HepG2 (cell line): ENCODE data around the gene PFN1. TPM values are rescaled to one million over a fixed set of nuclear protein-coding genes. Genes with fewer than 3 reads are reported as not detected.
A peak's percentile ranks its signal among the peaks of the same experiment; 100 is the strongest.

Experiments
- BHLHE40 ChIP-seq: IDR thresholded peaks from 2 replicates; pipeline ENCODE4 v1.6.1; 2011; ENCODE audit warnings: low read length, improper control_type of control experiment
- CENPX ChIP-seq: sonication (generic); formaldehyde crosslinking; IDR thresholded peaks from 2 replicates; pipeline ENCODE4 v1.9.0; 2021; ENCODE audit warnings: mild to moderate bottlenecking, missing genetic modification reagents, moderate library complexity
- JUNB ChIP-seq: sonication (generic); formaldehyde crosslinking; IDR thresholded peaks from 2 replicates; pipeline ENCODE4 v1.8.0; 2022; ENCODE audit warnings: missing genetic modification reagents, mild to moderate bottlenecking, borderline replicate concordance
- KAT7 ChIP-seq: IDR thresholded peaks from 2 replicates; pipeline ENCODE4 v1.6.1; 2018; ENCODE audit warnings: borderline replicate concordance, missing compliant biosample characterization
- MATR3 ChIP-seq: sonication (generic); formaldehyde crosslinking; IDR thresholded peaks from 2 replicates; pipeline ENCODE4 v1.4.0; 2020; ENCODE audit warnings: missing genetic modification reagents
- MIER2 ChIP-seq: IDR thresholded peaks from 2 replicates; pipeline ENCODE4 v1.6.1; 2016; ENCODE audit warnings: missing biosample characterization, missing genetic modification reagents
- SMAD9 ChIP-seq: sonication (generic); formaldehyde crosslinking; IDR thresholded peaks from 2 replicates; pipeline ENCODE4 v1.5.1; 2020; ENCODE audit warnings: mild to moderate bottlenecking, missing genetic modification reagents
- SP4 ChIP-seq: sonication (generic); formaldehyde crosslinking; IDR thresholded peaks from 2 replicates; pipeline ENCODE4 v1.8.1; 2023; ENCODE audit warnings: mild to moderate bottlenecking, missing genetic modification reagents
- ZBTB20 ChIP-seq: sonication (generic); formaldehyde crosslinking; IDR thresholded peaks from 2 replicates; pipeline ENCODE4 v1.8.1; 2023; ENCODE audit warnings: missing genetic modification reagents, low read depth, mild to moderate bottlenecking, borderline replicate concordance
- ZNF274 ChIP-seq: sonication (generic); formaldehyde crosslinking; IDR thresholded peaks from 2 replicates; pipeline ENCODE4 v1.5.1; 2020; ENCODE audit warnings: mild to moderate bottlenecking, missing genetic modification reagents
- ZNF44 ChIP-seq: sonication (generic); formaldehyde crosslinking; IDR thresholded peaks from 2 replicates; pipeline ENCODE4 v1.5.1; 2020; ENCODE audit warnings: mild to moderate bottlenecking, missing genetic modification reagents
- ZNF557 ChIP-seq: sonication (generic); formaldehyde crosslinking; IDR thresholded peaks from 2 replicates; pipeline ENCODE4 v1.4.0; 2020; ENCODE audit warnings: missing genetic modification reagents
- ZNF570 ChIP-seq: sonication (generic); formaldehyde crosslinking; IDR thresholded peaks from 2 replicates; pipeline ENCODE4 v1.4.0; 2020; ENCODE audit warnings: mild to moderate bottlenecking, missing genetic modification reagents, borderline replicate concordance
- ZSCAN20 ChIP-seq: sonication (generic); formaldehyde crosslinking; IDR thresholded peaks from 2 replicates; pipeline ENCODE4 v1.4.0; 2020; ENCODE audit warnings: missing genetic modification reagents, mild to moderate bottlenecking, borderline replicate concordance
- ZSCAN21 ChIP-seq: sonication (generic); formaldehyde crosslinking; IDR thresholded peaks from 2 replicates; pipeline ENCODE4 v1.8.0; 2022; ENCODE audit warnings: mild to moderate bottlenecking, missing genetic modification reagents, moderate library complexity, borderline replicate concordance
- polyA plus RNA-seq, 8 experiments: library from polyadenylated mRNA; depleted of rRNA in 3 of 8; stranded (reverse) in 7 of 8; unstranded in 1 of 8; fragments of >200 nt; fragmentation: Illumina TruSeq in 4 of 8; extraction: Trizol in 4 of 8; gene quantifications; 2 replicates each; pipeline versions ENCODE4 v1.2.1 to v1.2.3, GENCODE V29; 2011 to 2016; ENCODE audit warnings: low read depth in 4 of 8, missing spikeins in 1 of 8, mixed read lengths in 1 of 8; ENCODE audit not compliant: insufficient read depth in 1 of 8
- total RNA-seq, 5 experiments: library from RNA; depleted of rRNA; stranded (reverse); fragments of >200 nt; fragmentation: Illumina TruSeq; extraction: Trizol; gene quantifications; 2 replicates each; pipeline ENCODE4 v1.2.3, GENCODE V29; 2016; ENCODE audit warnings: low read depth in 1 of 5
- TF ChIP-seq, protein P1 (sequence below): IDR thresholded peaks from 2 replicates; pipeline ENCODE4 v1.4.0; 2020; ENCODE audit warnings: mild to moderate bottlenecking, missing genetic modification reagents
- TF ChIP-seq, protein P2 (sequence below): sonication (generic); formaldehyde crosslinking; IDR thresholded peaks from 2 replicates; pipeline ENCODE4 v1.4.0; 2020; ENCODE audit warnings: missing genetic modification reagents
- TF ChIP-seq, protein P3 (sequence below): sonication (generic); formaldehyde crosslinking; IDR thresholded peaks from 2 replicates; pipeline ENCODE4 v1.8.0; 2022; ENCODE audit warnings: mild to moderate bottlenecking, missing genetic modification reagents
- TF ChIP-seq, protein P4 (sequence below): sonication (generic); formaldehyde crosslinking; IDR thresholded peaks from 2 replicates; pipeline ENCODE4 v1.9.0; 2021; ENCODE audit warnings: missing genetic modification reagents, borderline replicate concordance

The PFN1 gene
- total and polyA plus RNA-seq, 2 of the 13 experiments (the other 11 are each of a cell fraction or from before 2014, with no cell fraction given), result 494 to 613 TPM

DNA sequence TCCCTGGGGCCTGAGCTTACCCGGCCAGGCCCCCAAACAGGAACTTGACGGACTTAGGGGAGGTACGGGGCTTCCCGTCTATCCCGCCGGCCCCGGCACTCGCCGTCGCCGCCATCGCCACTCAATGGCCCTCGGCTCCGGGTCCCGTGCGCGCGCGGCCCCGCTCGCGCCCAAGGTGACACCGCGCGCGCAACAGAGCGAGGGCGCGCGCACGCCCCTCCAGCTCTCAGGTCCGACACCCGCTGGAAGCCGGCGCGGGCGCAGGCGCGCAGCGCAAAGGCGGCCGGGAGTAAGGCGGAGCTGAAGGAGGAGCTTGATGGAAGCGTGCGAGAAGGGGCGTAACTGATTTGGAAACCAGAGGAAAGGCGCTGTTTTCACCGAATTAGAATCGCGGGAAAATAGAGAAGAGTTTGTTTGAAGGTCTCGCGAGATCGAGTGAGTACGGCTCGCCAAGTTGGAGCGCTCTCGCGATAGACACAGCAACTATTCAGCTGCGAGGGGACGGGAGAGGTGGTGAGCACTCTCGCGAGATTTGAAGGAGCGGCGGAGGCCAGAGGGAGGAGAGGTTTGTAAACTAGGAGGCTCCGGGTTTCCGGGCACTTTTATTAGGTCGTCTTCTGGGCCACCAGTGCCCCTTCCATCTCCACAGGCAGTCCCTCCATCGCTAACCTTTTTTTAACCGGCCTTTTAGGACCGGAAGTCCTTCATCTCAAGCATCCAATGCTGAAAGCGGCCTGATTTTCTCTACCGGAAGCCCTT is 8.4 kb downstream of the PFN1 start, which contains the start of the genes RNF167 and SLC25A11 (continued):
- TF ChIP-seq, protein P1, sequence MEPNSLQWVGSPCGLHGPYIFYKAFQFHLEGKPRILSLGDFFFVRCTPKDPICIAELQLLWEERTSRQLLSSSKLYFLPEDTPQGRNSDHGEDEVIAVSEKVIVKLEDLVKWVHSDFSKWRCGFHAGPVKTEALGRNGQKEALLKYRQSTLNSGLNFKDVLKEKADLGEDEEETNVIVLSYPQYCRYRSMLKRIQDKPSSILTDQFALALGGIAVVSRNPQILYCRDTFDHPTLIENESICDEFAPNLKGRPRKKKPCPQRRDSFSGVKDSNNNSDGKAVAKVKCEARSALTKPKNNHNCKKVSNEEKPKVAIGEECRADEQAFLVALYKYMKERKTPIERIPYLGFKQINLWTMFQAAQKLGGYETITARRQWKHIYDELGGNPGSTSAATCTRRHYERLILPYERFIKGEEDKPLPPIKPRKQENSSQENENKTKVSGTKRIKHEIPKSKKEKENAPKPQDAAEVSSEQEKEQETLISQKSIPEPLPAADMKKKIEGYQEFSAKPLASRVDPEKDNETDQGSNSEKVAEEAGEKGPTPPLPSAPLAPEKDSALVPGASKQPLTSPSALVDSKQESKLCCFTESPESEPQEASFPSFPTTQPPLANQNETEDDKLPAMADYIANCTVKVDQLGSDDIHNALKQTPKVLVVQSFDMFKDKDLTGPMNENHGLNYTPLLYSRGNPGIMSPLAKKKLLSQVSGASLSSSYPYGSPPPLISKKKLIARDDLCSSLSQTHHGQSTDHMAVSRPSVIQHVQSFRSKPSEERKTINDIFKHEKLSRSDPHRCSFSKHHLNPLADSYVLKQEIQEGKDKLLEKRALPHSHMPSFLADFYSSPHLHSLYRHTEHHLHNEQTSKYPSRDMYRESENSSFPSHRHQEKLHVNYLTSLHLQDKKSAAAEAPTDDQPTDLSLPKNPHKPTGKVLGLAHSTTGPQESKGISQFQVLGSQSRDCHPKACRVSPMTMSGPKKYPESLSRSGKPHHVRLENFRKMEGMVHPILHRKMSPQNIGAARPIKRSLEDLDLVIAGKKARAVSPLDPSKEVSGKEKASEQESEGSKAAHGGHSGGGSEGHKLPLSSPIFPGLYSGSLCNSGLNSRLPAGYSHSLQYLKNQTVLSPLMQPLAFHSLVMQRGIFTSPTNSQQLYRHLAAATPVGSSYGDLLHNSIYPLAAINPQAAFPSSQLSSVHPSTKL (CRISPR knock-in tag), result no peak; the same call in 1 of the 2 replicates
- TF ChIP-seq, protein P2, sequence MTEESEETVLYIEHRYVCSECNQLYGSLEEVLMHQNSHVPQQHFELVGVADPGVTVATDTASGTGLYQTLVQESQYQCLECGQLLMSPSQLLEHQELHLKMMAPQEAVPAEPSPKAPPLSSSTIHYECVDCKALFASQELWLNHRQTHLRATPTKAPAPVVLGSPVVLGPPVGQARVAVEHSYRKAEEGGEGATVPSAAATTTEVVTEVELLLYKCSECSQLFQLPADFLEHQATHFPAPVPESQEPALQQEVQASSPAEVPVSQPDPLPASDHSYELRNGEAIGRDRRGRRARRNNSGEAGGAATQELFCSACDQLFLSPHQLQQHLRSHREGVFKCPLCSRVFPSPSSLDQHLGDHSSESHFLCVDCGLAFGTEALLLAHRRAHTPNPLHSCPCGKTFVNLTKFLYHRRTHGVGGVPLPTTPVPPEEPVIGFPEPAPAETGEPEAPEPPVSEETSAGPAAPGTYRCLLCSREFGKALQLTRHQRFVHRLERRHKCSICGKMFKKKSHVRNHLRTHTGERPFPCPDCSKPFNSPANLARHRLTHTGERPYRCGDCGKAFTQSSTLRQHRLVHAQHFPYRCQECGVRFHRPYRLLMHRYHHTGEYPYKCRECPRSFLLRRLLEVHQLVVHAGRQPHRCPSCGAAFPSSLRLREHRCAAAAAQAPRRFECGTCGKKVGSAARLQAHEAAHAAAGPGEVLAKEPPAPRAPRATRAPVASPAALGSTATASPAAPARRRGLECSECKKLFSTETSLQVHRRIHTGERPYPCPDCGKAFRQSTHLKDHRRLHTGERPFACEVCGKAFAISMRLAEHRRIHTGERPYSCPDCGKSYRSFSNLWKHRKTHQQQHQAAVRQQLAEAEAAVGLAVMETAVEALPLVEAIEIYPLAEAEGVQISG (CRISPR knock-in tag), result peak; percentile 48; the same call in 1 of the 2 replicates
- TF ChIP-seq MATR3 (CRISPR knock-in tag) (no peak), ZNF557 (no peak), ZNF570 (CRISPR knock-in tag) (no peak), ZBTB20 (CRISPR knock-in tag) (no peak), KAT7 (no peak), ZSCAN20 (CRISPR knock-in tag) (0 out of 2 replicates have a peak, but pooled peaks have one; percentile 28), ZNF274 (CRISPR knock-in tag) (no peak), BHLHE40 (peak; percentile 87), SMAD9 (CRISPR knock-in tag) (no peak), MIER2 (CRISPR knock-in tag) (no peak), ZNF44 (CRISPR knock-in tag) (0 out of 2 replicates have a peak, but pooled peaks have one; percentile 23), ZSCAN21 (no peak), JUNB (no peak), CENPX (CRISPR knock-in tag) (no peak), SP4 (CRISPR knock-in tag) (peak; percentile 82)
- TF ChIP-seq, protein P3, sequence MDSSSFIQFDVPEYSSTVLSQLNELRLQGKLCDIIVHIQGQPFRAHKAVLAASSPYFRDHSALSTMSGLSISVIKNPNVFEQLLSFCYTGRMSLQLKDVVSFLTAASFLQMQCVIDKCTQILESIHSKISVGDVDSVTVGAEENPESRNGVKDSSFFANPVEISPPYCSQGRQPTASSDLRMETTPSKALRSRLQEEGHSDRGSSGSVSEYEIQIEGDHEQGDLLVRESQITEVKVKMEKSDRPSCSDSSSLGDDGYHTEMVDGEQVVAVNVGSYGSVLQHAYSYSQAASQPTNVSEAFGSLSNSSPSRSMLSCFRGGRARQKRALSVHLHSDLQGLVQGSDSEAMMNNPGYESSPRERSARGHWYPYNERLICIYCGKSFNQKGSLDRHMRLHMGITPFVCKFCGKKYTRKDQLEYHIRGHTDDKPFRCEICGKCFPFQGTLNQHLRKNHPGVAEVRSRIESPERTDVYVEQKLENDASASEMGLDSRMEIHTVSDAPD, result no peak
- TF ChIP-seq, protein P4, sequence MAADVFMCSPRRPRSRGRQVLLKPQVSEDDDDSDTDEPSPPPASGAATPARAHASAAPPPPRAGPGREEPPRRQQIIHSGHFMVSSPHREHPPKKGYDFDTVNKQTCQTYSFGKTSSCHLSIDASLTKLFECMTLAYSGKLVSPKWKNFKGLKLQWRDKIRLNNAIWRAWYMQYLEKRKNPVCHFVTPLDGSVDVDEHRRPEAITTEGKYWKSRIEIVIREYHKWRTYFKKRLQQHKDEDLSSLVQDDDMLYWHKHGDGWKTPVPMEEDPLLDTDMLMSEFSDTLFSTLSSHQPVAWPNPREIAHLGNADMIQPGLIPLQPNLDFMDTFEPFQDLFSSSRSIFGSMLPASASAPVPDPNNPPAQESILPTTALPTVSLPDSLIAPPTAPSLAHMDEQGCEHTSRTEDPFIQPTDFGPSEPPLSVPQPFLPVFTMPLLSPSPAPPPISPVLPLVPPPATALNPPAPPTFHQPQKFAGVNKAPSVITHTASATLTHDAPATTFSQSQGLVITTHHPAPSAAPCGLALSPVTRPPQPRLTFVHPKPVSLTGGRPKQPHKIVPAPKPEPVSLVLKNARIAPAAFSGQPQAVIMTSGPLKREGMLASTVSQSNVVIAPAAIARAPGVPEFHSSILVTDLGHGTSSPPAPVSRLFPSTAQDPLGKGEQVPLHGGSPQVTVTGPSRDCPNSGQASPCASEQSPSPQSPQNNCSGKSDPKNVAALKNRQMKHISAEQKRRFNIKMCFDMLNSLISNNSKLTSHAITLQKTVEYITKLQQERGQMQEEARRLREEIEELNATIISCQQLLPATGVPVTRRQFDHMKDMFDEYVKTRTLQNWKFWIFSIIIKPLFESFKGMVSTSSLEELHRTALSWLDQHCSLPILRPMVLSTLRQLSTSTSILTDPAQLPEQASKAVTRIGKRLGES (CRISPR knock-in tag), result no peak
